Gastroesophageal sphincter (tissue), 4 donors: ENCODE data around the gene ABL1. TPM values are rescaled to one million over a fixed set of nuclear protein-coding genes. Genes with fewer than 3 reads are reported as not detected.
A peak's percentile ranks its signal among the peaks of the same experiment; 100 is the strongest.

ENCODE experiments used
- ATAC-seq: fragments of 150-250 bp; one replicate; pipeline ENCODE4 v1.9.1; 2016; ENCODE audit warnings: mild to moderate bottlenecking, moderate library complexity
- H3K27ac ChIP-seq, 4 donors: fragments of 200-600 bp; sonication (generic) in 3 of 4; 1 replicate in 3 of 4; 2 replicates in 1 of 4; pipeline ENCODE4 v1.5.1; 2016 to 2019
- H3K27me3 ChIP-seq: fragments of 200-600 bp; sonication (generic); one replicate; pipeline ENCODE4 v1.5.1; 2019
- H3K36me3 ChIP-seq, 2 donors: fragments of 200-600 bp; sonication (generic); one replicate each; pipeline ENCODE4 v1.5.1; 2019; ENCODE audit warnings: control low read depth in 1 of 2
- H3K4me1 ChIP-seq, 3 donors: fragments of 200-600 bp; sonication (generic); 1 replicate in 2 of 3; 2 replicates in 1 of 3; pipeline ENCODE4 v1.5.1; 2016 to 2019; ENCODE audit warnings: control low read depth in 2 of 3
- H3K4me3 ChIP-seq, 2 donors: fragments of 200-600 bp; sonication (generic); one replicate each; pipeline ENCODE4 v1.5.1; 2019; ENCODE audit warnings: mild to moderate bottlenecking in 1 of 2, moderate library complexity in 1 of 2
- H3K9me3 ChIP-seq, 3 donors: fragments of 200-600 bp; sonication (generic); one replicate each; pipeline ENCODE4 v1.5.1; 2017 to 2019; ENCODE audit warnings: control low read depth in 2 of 3
- CTCF ChIP-seq, 4 experiments: fragments of 200-600 bp in 2 of 4; fragments of 450-650 bp in 2 of 4; sonication (generic) in 1 of 4; IDR thresholded peaks; one replicate each; pipeline ENCODE4 v1.5.1; 2017 to 2019; ENCODE audit warnings: antibody characterized with exemption in 4 of 4, mild to moderate bottlenecking in 2 of 4, moderate library complexity in 2 of 4
- EP300 ChIP-seq: sonication (generic); formaldehyde crosslinking; IDR thresholded peaks from one replicate; pipeline ENCODE4 v1.6.1; 2017; ENCODE audit warnings: antibody characterized with exemption, mild to moderate bottlenecking
- POLR2A ChIP-seq, 2 donors: fragments of 450-650 bp; IDR thresholded peaks; one replicate each; pipeline ENCODE4 v1.6.1; 2017; ENCODE audit warnings: antibody characterized with exemption in 2 of 2, mild to moderate bottlenecking in 2 of 2, moderate library complexity in 1 of 2
- POLR2AphosphoS5 ChIP-seq: sonication (generic); formaldehyde crosslinking; IDR thresholded peaks from one replicate; pipeline ENCODE4 v1.6.1; 2017; ENCODE audit warnings: antibody characterized with exemption
- WGBS, 2 donors: methylation state at CpG; one replicate each; pipeline ENCODE4 v1.1.5; 2018; ENCODE audit warnings: low coverage in 1 of 2; 5-methylcytosine and 5-hydroxymethylcytosine counted together
- total RNA-seq, 4 donors: library from RNA; depleted of rRNA; stranded (reverse); fragments of >200 nt; gene quantifications; one replicate each; pipeline ENCODE4 v1.1.0, GENCODE V29; 2016

ABL1 gene
- total RNA-seq, 4 donors from 2014 or later = 81.4 to 147 (median 125) TPM

GRCh38 chr9:130825351-130825651 lies 9.8 kb upstream of the ABL1 start:
- peaks cover 13 to 52% (median 23%) of the 10 kb centered on the region in 3 donors for H3K4me1 ChIP-seq
- no peak overlapping the region for H3K4me3 ChIP-seq

GRCh38 chr9:130825809-130826208 lies 9.2 kb upstream of the ABL1 start:
- Histone ChIP-seq H3K27ac (peak overlapping the region; percentile 40 to 75 (median 73)), H3K27me3 (no peaks in the 10 kb centered on the region), H3K4me1 (peaks cover 13 to 53% (median 23%) of the 10 kb centered on the region in 3 donors), H3K36me3 (no peaks in the 10 kb centered on the region), H3K4me3 (no peak overlapping the region), H3K9me3 (no peaks in the 10 kb centered on the region)
- no peak for ATAC-seq
- no peak for TF ChIP-seq POLR2AphosphoS5
- TF ChIP-seq POLR2A (IDR thresholded peaks at IDR 0.05) = no peak
- TF ChIP-seq CTCF (IDR thresholded peaks at IDR 0.05) = no peak
- TF ChIP-seq EP300 = no peak
- WGBS, 2 donors = 84 to 87% methylated on average over 5 of the region's 5 CpGs

More at GRCh38 chr9:130825351-130825651, 9.8 kb upstream of the ABL1 start:
- Histone ChIP-seq H3K27ac (peak overlapping the region; percentile 71 to 77 (median 75)), H3K36me3 (no peaks in the 10 kb centered on the region), H3K9me3 (no peaks in the 10 kb centered on the region), H3K27me3 (no peaks in the 10 kb centered on the region)
- ATAC-seq = no peak
- TF ChIP-seq POLR2AphosphoS5 = no peak
- TF ChIP-seq EP300 = no peak
- no peak for TF ChIP-seq CTCF (IDR thresholded peaks at IDR 0.05)

- H3K4me3 ChIP-seq = no peak overlapping the region
- no peaks in the 10 kb centered on the region for H3K9me3 ChIP-seq
- ATAC-seq = no peak
- TF ChIP-seq EP300 (no peak), POLR2AphosphoS5 (no peak), POLR2A (IDR thresholded peaks at IDR 0.05) (no peak), CTCF (IDR thresholded peaks at IDR 0.05) (no peak)
- no peaks in the 10 kb centered on the region for H3K27me3 ChIP-seq
- H3K36me3 ChIP-seq = no peaks in the 10 kb centered on the region
- peaks cover 4 to 61% (median 20%) of the 10 kb centered on the region in 3 donors for H3K4me1 ChIP-seq
- no peak overlapping the region for H3K27ac ChIP-seq
- WGBS, 2 donors = 76 to 93% methylated on average over 1 of the region's 1 CpG
These were observed 5.3 kb upstream of the ABL1 start for GRCh38 chr9:130829762-130830161.

- peaks cover 3 to 57% (median 14%) of the 10 kb centered on the region in 3 donors for H3K4me1 ChIP-seq
- no peaks in the 10 kb centered on the region for H3K27me3 ChIP-seq
- no peaks in the 10 kb centered on the region for H3K9me3 ChIP-seq
- TF ChIP-seq CTCF (IDR thresholded peaks at IDR 0.05) (no peak), EP300 (no peak), POLR2AphosphoS5 (no peak), POLR2A (IDR thresholded peaks at IDR 0.05) (no peak)
- H3K4me3 ChIP-seq = no peak overlapping the region
- WGBS, 2 donors = 59 to 69% methylated on average over 3 of the region's 3 CpGs
- ATAC-seq = no peak
- H3K36me3 ChIP-seq = no peaks in the 10 kb centered on the region
- H3K27ac ChIP-seq = no peak overlapping the region
These were observed 4.8 kb upstream of the ABL1 start for GRCh38 chr9:130830231-130830760.

GRCh38 chr9:130831077-130831476 lies 4.0 kb upstream of the ABL1 start:
- ATAC-seq = no peak
- no peak overlapping the region for H3K4me3 ChIP-seq
- peaks cover 0 to 49% (median 8%) of the 10 kb centered on the region in 3 donors for H3K4me1 ChIP-seq
- no peaks in the 10 kb centered on the region for H3K36me3 ChIP-seq
- no peaks in the 10 kb centered on the region for H3K27me3 ChIP-seq
- H3K27ac ChIP-seq = no peak overlapping the region
- H3K9me3 ChIP-seq = no peaks in the 10 kb centered on the region
- TF ChIP-seq POLR2A (IDR thresholded peaks at IDR 0.05) = no peak
- no peak for TF ChIP-seq EP300
- no peak for TF ChIP-seq POLR2AphosphoS5
- no peak for TF ChIP-seq CTCF (IDR thresholded peaks at IDR 0.05)
